Right atrium auricular region (tissue), 2 donors: ENCODE data around the gene MAD1L1. TPM values are rescaled to one million over a fixed set of nuclear protein-coding genes. Genes with fewer than 3 reads are reported as not detected.

Source experiments
- DNase-seq: peaks from one replicate; pipeline ENCODE4 v3.0.0-alpha.2; 2019; ENCODE audit warnings: low spot score
- H3K27ac ChIP-seq, 2 donors: fragments of 200-600 bp; sonication (generic); 1 replicate in 1 of 2; 2 replicates in 1 of 2; pipeline ENCODE4 v1.5.1; 2016 to 2019
- H3K27me3 ChIP-seq, 2 donors: fragments of 200-600 bp; sonication (generic); one replicate each; pipeline versions ENCODE4 v1.5.1 to v1.6.0; 2017 to 2019
- H3K36me3 ChIP-seq: fragments of 200-600 bp; sonication (generic); one replicate; pipeline ENCODE4 v1.5.1; 2016
- H3K4me1 ChIP-seq, 2 donors: fragments of 200-600 bp; sonication (generic); one replicate each; pipeline versions ENCODE4 v1.5.1 to v1.6.0; 2017 to 2019
- H3K4me3 ChIP-seq, 2 donors: fragments of 200-600 bp; sonication (generic); 1 replicate in 1 of 2; 2 replicates in 1 of 2; pipeline ENCODE4 v1.5.1; 2017 to 2019; ENCODE audit warnings: mild to moderate bottlenecking in 1 of 2, moderate library complexity in 1 of 2
- H3K9me3 ChIP-seq, 2 donors: fragments of 200-600 bp; sonication (generic); one replicate each; pipeline ENCODE4 v1.5.1; 2019
- total RNA-seq, 2 donors: library from RNA; depleted of rRNA; stranded (reverse); fragments of >200 nt; gene quantifications; one replicate each; pipeline ENCODE4 v1.1.0, GENCODE V29; 2016
- TF ChIP-seq, protein P1 (sequence below), 2 donors: fragments of 200-600 bp; sonication (generic); IDR thresholded peaks; one replicate each; pipeline ENCODE4 v1.5.1; 2019; ENCODE audit warnings: antibody characterized with exemption in 2 of 2

Gene MAD1L1
- total RNA-seq, 2 donors from 2014 or later, result 13.3 to 31.9 TPM

DNA sequence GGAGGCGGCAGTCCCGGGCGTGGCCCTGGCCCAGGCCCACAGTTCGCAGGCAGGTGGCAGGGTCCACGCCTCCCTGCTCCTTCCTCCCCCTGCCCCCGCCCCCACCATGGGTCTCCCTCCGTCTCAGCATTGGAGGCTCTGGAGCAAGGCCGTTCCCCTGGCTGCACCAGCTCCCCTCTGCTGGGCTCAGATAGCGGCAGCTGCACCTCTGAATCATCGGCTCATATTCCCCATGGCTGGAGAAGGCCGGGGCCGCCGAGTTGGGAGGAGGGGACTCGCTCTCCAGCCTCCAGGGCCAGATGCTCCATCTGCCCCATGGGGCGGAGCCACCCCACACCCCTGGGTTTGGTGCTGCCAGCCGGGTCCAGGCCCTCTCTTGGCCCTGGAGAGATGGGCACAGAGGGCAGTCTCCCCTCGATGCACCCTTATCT lies 417.7 kb downstream of the MAD1L1 start:
- Histone ChIP-seq H3K4me1 (peaks cover 0 to 31% of the 10 kb centered on the region in 2 donors), H3K36me3 (no peaks in the 10 kb centered on the region), H3K27ac (no peak overlapping the region), H3K4me3 (no peak overlapping the region), H3K27me3 (no peaks in the 10 kb centered on the region), H3K9me3 (no peaks in the 10 kb centered on the region)
- DNase-seq, result no peak
- TF ChIP-seq, protein P1, sequence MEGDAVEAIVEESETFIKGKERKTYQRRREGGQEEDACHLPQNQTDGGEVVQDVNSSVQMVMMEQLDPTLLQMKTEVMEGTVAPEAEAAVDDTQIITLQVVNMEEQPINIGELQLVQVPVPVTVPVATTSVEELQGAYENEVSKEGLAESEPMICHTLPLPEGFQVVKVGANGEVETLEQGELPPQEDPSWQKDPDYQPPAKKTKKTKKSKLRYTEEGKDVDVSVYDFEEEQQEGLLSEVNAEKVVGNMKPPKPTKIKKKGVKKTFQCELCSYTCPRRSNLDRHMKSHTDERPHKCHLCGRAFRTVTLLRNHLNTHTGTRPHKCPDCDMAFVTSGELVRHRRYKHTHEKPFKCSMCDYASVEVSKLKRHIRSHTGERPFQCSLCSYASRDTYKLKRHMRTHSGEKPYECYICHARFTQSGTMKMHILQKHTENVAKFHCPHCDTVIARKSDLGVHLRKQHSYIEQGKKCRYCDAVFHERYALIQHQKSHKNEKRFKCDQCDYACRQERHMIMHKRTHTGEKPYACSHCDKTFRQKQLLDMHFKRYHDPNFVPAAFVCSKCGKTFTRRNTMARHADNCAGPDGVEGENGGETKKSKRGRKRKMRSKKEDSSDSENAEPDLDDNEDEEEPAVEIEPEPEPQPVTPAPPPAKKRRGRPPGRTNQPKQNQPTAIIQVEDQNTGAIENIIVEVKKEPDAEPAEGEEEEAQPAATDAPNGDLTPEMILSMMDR (IDR thresholded peaks at IDR 0.05), result no peak

GRCh38 chr7:1814089-1814811 lies 418.5 kb downstream of the MAD1L1 start:
- Histone ChIP-seq H3K27me3 (no peaks in the 10 kb centered on the region), H3K27ac (no peak overlapping the region), H3K9me3 (no peaks in the 10 kb centered on the region), H3K4me1 (peaks cover 0 to 31% of the 10 kb centered on the region in 2 donors), H3K36me3 (no peaks in the 10 kb centered on the region), H3K4me3 (no peak overlapping the region)
- DNase-seq, result peak; percentile 56
- TF ChIP-seq, protein P1 (IDR thresholded peaks at IDR 0.05), result no peak

- Histone ChIP-seq H3K4me1 (peaks cover 0 to 31% of the 10 kb centered on the region in 2 donors), H3K27me3 (no peaks in the 10 kb centered on the region), H3K36me3 (no peaks in the 10 kb centered on the region), H3K27ac (no peak overlapping the region), H3K4me3 (no peak overlapping the region), H3K9me3 (no peaks in the 10 kb centered on the region)
- peak; percentile 52 for DNase-seq
- TF ChIP-seq, protein P1 (IDR thresholded peaks at IDR 0.05), result no peak
These were observed 419.2 kb downstream of the MAD1L1 start for GRCh38 chr7:1813394-1814088.

GRCh38 chr7:1812509-1813393 lies 420.0 kb downstream of the MAD1L1 start:
- no peaks in the 10 kb centered on the region for H3K36me3 ChIP-seq
- DNase-seq, result peak; percentile 52

GRCh38 chr7:1811850-1812508 lies 420.8 kb downstream of the MAD1L1 start:
- Histone ChIP-seq H3K36me3 (no peaks in the 10 kb centered on the region), H3K27ac (no peak overlapping the region), H3K4me1 (peaks cover 0 to 22% of the 10 kb centered on the region in 2 donors), H3K4me3 (no peak overlapping the region), H3K9me3 (no peaks in the 10 kb centered on the region), H3K27me3 (no peaks in the 10 kb centered on the region)
- DNase-seq, result peak; percentile 44
- TF ChIP-seq, protein P1 (IDR thresholded peaks at IDR 0.05), result no peak

More at GRCh38 chr7:1812509-1813393, 420.0 kb downstream of the MAD1L1 start:
- no peaks in the 10 kb centered on the region for H3K27me3 ChIP-seq
- TF ChIP-seq, protein P1 (IDR thresholded peaks at IDR 0.05), result peak in 1 of 2 donors; percentile 61
- H3K4me3 ChIP-seq, result no peak overlapping the region
- H3K4me1 ChIP-seq, result peaks cover 0 to 26% of the 10 kb centered on the region in 2 donors
- H3K9me3 ChIP-seq, result no peaks in the 10 kb centered on the region
- no peak overlapping the region for H3K27ac ChIP-seq
